T-helper 2 cell (primary cell): ENCODE data around the gene BST2.

ENCODE experiments used
- DNase-seq, 5 experiments: peaks; one replicate each; pipeline versions ENCODE4 v3.0.0 to v3.0.0-alpha.2; 2012 to 2022

Gene BST2

GRCh38 chr19:17419621-17420474, 14.4 kb upstream of the BST2 start, which contains the start of gene MVB12A:
Gene MVB12A (plus strand): TSS chr19:17420047. CDS start chr19:17420136, 89 bp downstream.
- peak; percentile 87 to 100 (median 92) for DNase-seq

- no peak for DNase-seq
Measured at GRCh38 chr19:17419154-17419620, 13.8 kb upstream of the BST2 start.

- no peak for DNase-seq
Measured at GRCh38 chr19:17418710-17419109, 13.3 kb upstream of the BST2 start.

DNA sequence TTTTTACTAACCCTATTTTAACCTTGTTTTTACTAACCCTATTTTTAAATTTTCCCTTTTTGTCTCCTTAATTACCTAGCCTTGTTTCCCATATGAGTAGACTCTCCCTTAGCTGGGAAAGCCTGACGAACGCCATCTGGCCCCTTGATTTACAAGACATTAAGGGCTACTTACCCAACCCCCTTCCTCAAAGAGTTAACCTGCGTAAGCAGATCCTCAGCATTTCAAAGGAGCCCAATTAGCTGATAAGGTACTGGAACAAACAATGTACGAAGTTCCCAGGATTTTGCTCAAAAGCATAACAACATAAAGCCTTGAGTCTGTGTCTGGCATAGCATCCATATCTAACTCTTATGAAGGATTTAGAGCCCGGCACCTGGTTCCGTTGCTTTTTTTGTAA, 9.7 kb upstream of the BST2 start:
- DNase-seq: no peak

GRCh38 chr19:17414097-17414496, 8.7 kb upstream of the BST2 start:
- no peak for DNase-seq

- no peak for DNase-seq
Measured at GRCh38 chr19:17411801-17412200, 6.4 kb upstream of the BST2 start.

GRCh38 chr19:17409990-17410389, 4.6 kb upstream of the BST2 start:
- DNase-seq: no peak

DNA sequence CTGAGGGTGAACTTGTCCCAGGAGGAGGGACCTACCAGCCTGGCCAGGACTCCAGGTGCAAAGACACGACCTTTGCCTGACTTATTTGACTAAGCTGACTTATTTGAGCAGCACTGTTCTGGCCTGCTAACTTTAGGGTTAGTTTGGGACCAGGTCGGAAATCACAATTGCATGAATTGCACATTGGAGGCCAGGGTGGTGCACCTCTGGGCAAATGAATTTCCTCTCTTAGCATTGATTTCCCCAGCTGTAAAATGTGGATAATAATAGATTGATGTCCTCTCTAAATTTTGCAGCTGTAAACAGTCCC, 1.4 kb upstream of the BST2 start:
- peak in 1 of 5 experiments; percentile 29 for DNase-seq

- DNase-seq: peak in 1 of 5 experiments; percentile 71
Measured at GRCh38 chr19:17406046-17406886, 836 bp upstream of the BST2 start.

DNA sequence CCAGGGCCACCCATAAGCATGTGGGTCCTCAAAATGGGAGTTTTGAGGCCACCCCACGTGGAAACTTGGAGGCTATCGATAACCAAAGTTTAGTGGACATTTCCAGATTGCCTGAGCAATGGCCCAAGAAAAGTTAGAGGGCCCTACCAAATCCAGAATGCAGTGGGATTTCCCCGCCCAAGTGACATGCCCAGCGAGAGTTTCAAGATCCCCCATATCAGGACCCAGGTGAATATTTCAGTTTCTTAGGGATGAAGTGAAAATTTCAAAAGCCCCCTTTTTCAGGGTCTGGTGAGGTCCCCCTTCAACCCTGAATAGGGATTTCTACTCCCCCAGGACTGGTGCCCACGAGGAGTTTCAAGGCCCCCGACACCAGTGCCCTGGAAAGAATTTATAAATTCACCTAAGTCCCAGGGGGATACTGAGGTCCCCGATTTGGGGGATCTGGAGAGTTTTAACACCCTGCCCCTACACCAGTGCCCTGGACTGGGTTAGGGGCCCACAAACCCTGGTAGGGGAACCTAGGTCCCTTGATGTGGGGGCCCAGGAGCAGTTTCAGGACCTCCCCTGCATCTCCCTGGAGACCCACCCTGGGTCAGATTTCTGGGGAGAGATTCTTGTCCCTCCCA, 695 bp downstream of the BST2 start:
- DNase-seq: no peak

GRCh38 chr19:17404015-17404414, 1.4 kb downstream of the BST2 start:
- no peak for DNase-seq

DNA sequence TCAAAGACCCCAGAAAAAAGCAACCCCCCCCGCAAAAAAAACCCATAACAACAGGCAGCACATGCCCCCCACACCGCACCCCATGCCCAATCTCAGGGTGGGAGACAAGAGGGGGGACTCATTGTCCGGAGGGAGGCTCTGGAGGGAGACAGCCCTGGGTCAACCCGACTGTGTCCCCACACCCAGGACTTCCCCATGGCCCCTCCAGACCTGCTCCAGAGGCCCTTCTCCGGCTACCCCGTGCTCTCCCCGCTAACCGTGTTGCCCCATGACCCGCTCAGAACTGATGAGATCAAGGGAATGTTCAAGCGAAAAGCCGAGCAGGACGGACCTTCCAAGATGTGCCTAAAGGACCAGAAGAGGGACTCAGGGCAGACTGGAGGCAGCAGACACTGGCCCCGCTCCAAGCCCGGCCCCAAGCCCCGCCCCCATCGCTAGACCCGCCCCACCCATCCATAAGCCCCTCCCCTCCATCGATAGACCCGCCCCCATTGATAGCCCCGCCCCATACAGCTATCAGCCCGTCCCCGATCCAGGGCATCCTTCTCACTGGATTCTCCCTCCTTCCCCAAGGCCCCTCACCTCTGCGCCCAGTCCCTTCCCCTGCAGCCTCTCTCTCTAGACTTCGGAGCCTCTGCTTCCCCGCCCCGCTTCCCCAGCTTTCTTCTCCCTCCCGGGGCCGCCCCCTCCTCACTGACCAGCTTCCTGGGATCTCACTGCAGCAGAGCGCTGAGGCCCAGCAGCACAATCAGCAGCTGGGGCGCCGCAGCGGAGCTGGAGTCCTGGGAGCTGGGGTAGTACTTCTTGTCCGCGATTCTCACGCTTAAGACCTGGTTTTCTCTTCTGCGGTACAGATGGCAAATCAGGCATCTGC, 2.2 kb downstream of the BST2 start:
- peak in 3 of 5 experiments; percentile 32 to 50 (median 35) for DNase-seq

DNA sequence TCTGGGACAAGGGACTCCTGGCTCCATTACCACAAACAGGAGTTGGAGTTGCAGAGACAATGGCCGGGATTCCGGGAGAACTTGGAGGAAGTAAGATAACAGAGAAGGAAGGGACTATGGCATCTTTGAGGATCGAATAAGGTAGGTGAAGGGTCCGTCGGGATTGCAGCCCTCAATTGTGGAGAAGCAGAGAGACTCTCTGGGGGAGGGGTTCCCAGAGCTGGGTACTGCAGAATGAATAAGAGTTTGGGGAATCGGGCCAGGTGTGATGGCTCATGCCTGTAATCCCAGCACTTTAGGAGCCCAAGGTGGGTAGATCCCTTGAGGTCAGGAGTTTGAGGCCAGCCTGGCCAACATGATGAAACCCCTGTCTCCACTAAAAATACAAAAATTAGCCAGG, 3.8 kb downstream of the BST2 start:
- DNase-seq: no peak

GRCh38 chr19:17398902-17399527, 6.4 kb downstream of the BST2 start:
- DNase-seq: no peak

DNA sequence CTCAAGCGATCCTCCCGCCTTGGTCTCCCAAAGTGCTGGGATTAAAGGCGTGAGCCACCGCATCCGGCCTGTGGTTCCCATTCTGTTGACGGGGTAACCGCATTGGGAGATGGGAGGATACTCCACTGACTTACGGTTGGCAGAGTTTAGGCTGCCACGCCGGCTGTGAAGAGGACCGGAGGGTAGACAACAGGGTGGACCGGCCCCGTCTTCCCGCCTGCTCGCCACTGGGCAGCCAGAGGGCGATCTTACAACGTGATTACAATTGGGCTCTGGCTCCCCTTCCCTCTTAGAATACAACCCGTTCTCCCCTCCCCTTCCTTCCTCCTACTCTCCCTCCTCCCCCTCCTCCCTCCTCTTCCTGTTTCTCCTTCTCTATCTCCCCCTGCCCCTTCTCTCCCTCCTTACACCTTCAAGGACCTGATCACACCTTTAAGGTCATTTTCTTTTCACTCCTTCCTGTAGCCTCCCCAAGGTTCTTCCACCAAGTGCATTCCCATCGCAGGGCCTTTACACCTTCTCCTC, 10.5 kb downstream of the BST2 start:
- peak in 4 of 5 experiments; percentile 24 to 79 (median 58) for DNase-seq

DNA sequence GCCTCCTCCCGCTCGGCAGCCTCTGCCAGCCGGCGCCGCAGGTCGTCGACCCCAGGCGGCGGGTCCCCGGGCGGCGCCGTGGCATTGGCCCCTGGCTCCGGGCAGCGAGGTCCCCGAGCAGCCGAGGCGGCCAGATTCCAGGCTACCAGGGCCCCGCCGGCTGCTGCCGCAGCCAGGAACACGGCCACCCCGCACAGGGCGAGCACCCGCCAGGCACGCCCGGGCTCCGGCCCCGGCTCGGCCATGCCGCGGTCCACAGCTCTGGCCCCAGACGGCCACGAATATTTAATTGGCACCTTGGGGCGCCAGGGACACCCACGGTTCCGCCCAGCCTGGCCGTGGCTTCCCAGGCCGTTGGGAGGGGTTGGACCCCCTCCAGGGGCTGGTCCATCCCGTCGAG, 11.5 kb downstream of the BST2 start, which contains the start of gene CCDC194:
Gene CCDC194, minus strand, starts transcription at position 283 of the 400 bp plus-strand sequence. Its CDS starts 38 bp downstream, at position 245.
- no peak for DNase-seq

- DNase-seq: no peak
Measured at GRCh38 chr19:17393002-17393401, 12.4 kb downstream of the BST2 start.

DNA sequence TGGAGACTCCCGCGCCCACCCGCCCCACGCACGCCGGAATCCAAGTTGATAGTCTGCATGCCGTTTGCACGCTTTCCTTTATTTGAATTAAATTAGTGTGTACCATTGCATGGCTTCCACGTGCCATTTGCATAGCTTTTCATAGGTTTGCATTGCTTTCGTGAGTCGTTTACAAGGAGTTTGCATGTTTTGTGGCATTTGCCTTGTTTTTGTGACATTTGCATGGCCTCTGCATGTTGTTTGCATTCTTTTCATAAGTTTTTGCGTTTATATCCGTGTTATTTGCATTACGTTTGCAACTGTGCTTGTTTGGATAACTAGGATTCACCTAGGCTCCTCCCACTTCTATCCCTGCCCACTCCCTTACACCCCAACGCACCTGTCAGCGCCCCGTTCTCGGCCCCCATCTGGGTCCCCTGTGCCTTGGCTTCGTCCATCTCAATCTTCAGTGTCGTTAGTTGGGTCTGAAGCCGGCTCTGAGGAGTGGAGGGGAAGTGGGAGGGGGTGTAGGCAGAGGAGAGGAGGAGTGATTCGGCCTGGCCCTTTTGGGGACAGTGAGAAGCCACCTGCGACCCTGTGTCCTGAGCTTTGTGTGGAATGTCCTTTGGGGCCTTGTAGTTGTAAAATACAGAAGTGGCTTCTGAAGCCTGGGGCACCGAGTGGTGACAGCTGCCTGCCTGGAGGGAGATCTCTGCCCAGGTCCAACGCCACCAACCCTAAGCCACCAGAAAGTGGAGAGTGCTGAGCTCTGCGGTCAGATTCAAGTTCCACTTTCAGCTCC, 13.9 kb downstream of the BST2 start:
- DNase-seq: no peak

GRCh38 chr19:17390665-17391370, 14.6 kb downstream of the BST2 start:
- peak; percentile 76 to 91 (median 85) for DNase-seq
